Astrocyte of the spinal cord (primary cell): ENCODE measurements around the gene ACVR1.

Experiments
- DNase-seq: peaks from one replicate; pipeline ENCODE4 v3.0.0; 2011; ENCODE audit warnings: low read depth, low spot score
- H3K4me3 ChIP-seq: 2 replicates; pipeline ENCODE4 v1.5.1; 2011; ENCODE audit warnings: low read depth, mild to moderate bottlenecking, low read length, moderate library complexity
- CTCF ChIP-seq: IDR thresholded peaks from 2 replicates; pipeline ENCODE4 v1.5.1; 2012; ENCODE audit warnings: low read depth, mild to moderate bottlenecking, low read length, inconsistent platforms
- in situ Hi-C: cut with HindIII; loops from 2 replicates; pipeline ENCODE4 v1.10.0; 2017; ENCODE audit warnings: low sequenced_read_pairs

ACVR1 gene

GRCh38 chr2:157692768-157693167, 183.4 kb downstream of the ACVR1 start:
- in situ Hi-C loops: no loop called here

GRCh38 chr2:157691695-157692094, 184.4 kb downstream of the ACVR1 start:
- TF ChIP-seq CTCF: no peak
- DNase-seq: no peak
- in situ Hi-C loops: no loop called here
- H3K4me3 ChIP-seq: no peak overlapping the region

More at GRCh38 chr2:157692768-157693167, 183.4 kb downstream of the ACVR1 start:
- H3K4me3 ChIP-seq: no peak overlapping the region
- DNase-seq: peak; percentile 97
- no peak for TF ChIP-seq CTCF

GRCh38 chr2:157691131-157691530, 185.0 kb downstream of the ACVR1 start:
- no peak for TF ChIP-seq CTCF
- in situ Hi-C loops: no loop called here
- no peak overlapping the region for H3K4me3 ChIP-seq
- peak; percentile 54 for DNase-seq
